BJ (cell line): ENCODE results near the gene HSD17B4. TPM values are rescaled to one million over a fixed set of nuclear protein-coding genes. Genes with fewer than 3 reads are reported as not detected.
"Not testable (repeated sequence)": the region's sequence is repeated elsewhere in the genome, so short reads cannot be mapped to it uniquely, and the experiment has no call there.

ENCODE experiments used
- CTCF ChIA-PET: fragments of 350-600 bp; formaldehyde crosslinking; extraction: SDS; loops from one replicate; lab custom pipeline; 2021; ENCODE audit warnings: antibody characterized with exemption, inconsistent platforms; lab: Yijun Ruan, JAX
- POLR2A ChIA-PET: fragments of 300-600 bp; sonication (Branson Sonifier 250); formaldehyde crosslinking; extraction: SDS; loops from one replicate; lab custom pipeline; 2021; ENCODE audit warnings: antibody characterized with exemption; lab: Charles Lee
- DNase-seq: peaks from one replicate; pipeline ENCODE4 v3.0.0-alpha.2; 2011; ENCODE audit warnings: low read depth
- H3K27me3 ChIP-seq: 2 replicates; pipeline ENCODE4 v1.6.0; 2011; ENCODE audit warnings: low read length; ENCODE audit not compliant: control insufficient read depth, insufficient read depth
- H3K36me3 ChIP-seq: 2 replicates; pipeline ENCODE4 v1.5.1; 2011; ENCODE audit warnings: low read length; ENCODE audit not compliant: control insufficient read depth, insufficient read depth
- H3K4me3 ChIP-seq: 2 replicates; pipeline ENCODE4 v1.5.1; 2011; ENCODE audit warnings: low read depth, mild to moderate bottlenecking, control low read depth, low read length
- polyA plus RNA-seq: library from polyadenylated mRNA; depleted of rRNA; stranded (reverse); fragments of >200 nt; gene quantifications from 2 replicates; pipeline ENCODE4 v1.2.3, GENCODE V29; 2011
- TF ChIP-seq, protein P1 (sequence below): IDR thresholded peaks from 2 replicates; pipeline ENCODE4 v1.5.1; 2011; ENCODE audit warnings: low read depth, mild to moderate bottlenecking, control low read depth, inconsistent platforms, low read length, moderate library complexity; ENCODE audit not compliant: insufficient read depth

HSD17B4 gene
- polyA plus RNA-seq, 1 experiment, result 77.2 TPM

- no peak overlapping the region for H3K4me3 ChIP-seq
- CTCF ChIA-PET, result interaction anchor here (0.7 to 5.6 kb wide), 4 partner anchors 26 to 422 kb away, joined by 3 to 77 read pairs (median 22); partner anchors contain the start of gene DTWD2
- DNase-seq, result no peak
- TF ChIP-seq, protein P1, sequence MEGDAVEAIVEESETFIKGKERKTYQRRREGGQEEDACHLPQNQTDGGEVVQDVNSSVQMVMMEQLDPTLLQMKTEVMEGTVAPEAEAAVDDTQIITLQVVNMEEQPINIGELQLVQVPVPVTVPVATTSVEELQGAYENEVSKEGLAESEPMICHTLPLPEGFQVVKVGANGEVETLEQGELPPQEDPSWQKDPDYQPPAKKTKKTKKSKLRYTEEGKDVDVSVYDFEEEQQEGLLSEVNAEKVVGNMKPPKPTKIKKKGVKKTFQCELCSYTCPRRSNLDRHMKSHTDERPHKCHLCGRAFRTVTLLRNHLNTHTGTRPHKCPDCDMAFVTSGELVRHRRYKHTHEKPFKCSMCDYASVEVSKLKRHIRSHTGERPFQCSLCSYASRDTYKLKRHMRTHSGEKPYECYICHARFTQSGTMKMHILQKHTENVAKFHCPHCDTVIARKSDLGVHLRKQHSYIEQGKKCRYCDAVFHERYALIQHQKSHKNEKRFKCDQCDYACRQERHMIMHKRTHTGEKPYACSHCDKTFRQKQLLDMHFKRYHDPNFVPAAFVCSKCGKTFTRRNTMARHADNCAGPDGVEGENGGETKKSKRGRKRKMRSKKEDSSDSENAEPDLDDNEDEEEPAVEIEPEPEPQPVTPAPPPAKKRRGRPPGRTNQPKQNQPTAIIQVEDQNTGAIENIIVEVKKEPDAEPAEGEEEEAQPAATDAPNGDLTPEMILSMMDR, result no peak
- no peaks in the 10 kb centered on the region for H3K36me3 ChIP-seq
- peaks cover 1% of the 10 kb centered on the region; the same call in 1 of the 2 replicates for H3K27me3 ChIP-seq
- POLR2A ChIA-PET, result no interaction called here
These were observed 43.0 kb upstream of the HSD17B4 start for GRCh38 chr5:119409235-119409815.

DNA sequence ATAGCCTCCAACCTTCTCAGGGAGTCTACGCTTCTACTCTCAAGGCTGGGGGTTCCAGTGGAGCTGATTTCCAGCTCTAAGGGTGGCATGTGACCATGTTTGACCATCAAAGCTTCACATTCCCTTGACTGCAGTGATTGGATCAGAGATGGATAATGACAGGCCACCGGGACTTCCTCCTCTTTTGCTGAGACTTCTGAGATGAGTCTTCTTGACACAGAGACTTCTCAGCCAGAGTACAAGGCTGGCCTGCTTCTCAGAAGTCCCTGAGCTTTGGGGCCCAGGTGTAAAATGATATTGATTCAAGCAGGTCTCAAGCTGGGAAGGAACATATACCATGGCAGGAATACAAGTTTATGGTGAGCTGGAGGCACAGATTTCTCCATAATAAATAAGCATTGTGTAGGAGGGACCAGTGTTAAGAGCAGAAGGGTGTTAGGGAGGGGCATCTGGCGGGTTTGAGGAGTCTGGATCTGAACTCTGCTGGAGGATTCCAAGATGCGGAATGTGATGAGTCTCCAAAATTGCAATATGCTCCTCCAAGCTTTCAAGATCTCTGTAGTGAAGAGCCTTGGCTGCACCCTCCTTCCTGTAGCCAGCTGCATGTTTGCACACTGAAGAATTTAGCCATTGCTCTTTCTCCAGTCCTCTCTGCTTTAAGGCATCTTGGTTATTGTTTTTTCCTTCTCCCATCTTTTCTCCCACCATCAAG lies 41.7 kb upstream of the HSD17B4 start:
- TF ChIP-seq, protein P1, result no peak
- no peak overlapping the region for H3K4me3 ChIP-seq
- DNase-seq, result no peak
- ChIA-PET POLR2A (interaction anchor here (0.7 kb wide), 1 partner anchor 99 kb away, joined by 3 read pairs; no protein-coding TSS in a partner anchor), CTCF (interaction anchor here (1.1 to 5.6 kb wide), 22 partner anchors 12 to 626 kb away, joined by 3 to 77 read pairs (median 8); partner anchors contain the start of genes DTWD2 and TNFAIP8)
- H3K27me3 ChIP-seq, result peaks cover 1% of the 10 kb centered on the region; the same call in 1 of the 2 replicates
- H3K36me3 ChIP-seq, result no peaks in the 10 kb centered on the region

GRCh38 chr5:119411361-119412278 lies 40.7 kb upstream of the HSD17B4 start:
- Histone ChIP-seq H3K4me3 (peak overlapping the region; percentile 38), H3K36me3 (no peaks in the 10 kb centered on the region), H3K27me3 (0 out of 2 replicates have a peak, but pooled peaks cover 1% of the 10 kb centered on the region)
- POLR2A ChIA-PET, result interaction anchor here (0.6 to 1.1 kb wide), 2 partner anchors 232 to 423 kb away, joined by 3 read pairs; partner anchors contain the start of gene DTWD2
- CTCF ChIA-PET, result interaction anchor here (0.6 to 5.6 kb wide), 64 partner anchors 10 to 627 kb away, joined by 3 to 77 read pairs (median 5); partner anchors contain the start of genes DMXL1, DTWD2 and TNFAIP8
- DNase-seq, result no peak
- TF ChIP-seq, protein P1, result peak; percentile 81

GRCh38 chr5:119412279-119413227 lies 39.7 kb upstream of the HSD17B4 start:
- DNase-seq, result no peak
- Histone ChIP-seq H3K36me3 (no peaks in the 10 kb centered on the region), H3K27me3 (0 out of 2 replicates have a peak, but pooled peaks cover 1% of the 10 kb centered on the region), H3K4me3 (peak overlapping the region; percentile 38)
- TF ChIP-seq, protein P1, result no peak
- POLR2A ChIA-PET, result interaction anchor here (1.1 kb wide), 1 partner anchor 424 kb away, joined by 3 read pairs; the partner anchor contains the start of gene DTWD2
- CTCF ChIA-PET, result interaction anchor here (0.6 to 5.6 kb wide), 56 partner anchors 9 to 454 kb away, joined by 3 to 77 read pairs (median 5); partner anchors contain the start of genes DMXL1 and DTWD2

GRCh38 chr5:119414124-119414734 lies 38.1 kb upstream of the HSD17B4 start:
- DNase-seq, H3K27me3 ChIP-seq, H3K4me3 ChIP-seq, H3K36me3 ChIP-seq, POLR2A ChIA-PET: not testable (repeated sequence)
- CTCF ChIA-PET, result interaction anchor here (4.0 to 5.6 kb wide), 3 partner anchors 78 to 427 kb away, joined by 42 to 77 read pairs (median 74); partner anchors contain the start of gene DTWD2
